Brain microvascular endothelial cell (primary cell): ENCODE results near the gene PRKD3.

Source experiments
- DNase-seq: peaks from one replicate; pipeline ENCODE4 v3.0.0-alpha.2; 2020
- H3K27ac ChIP-seq: fragments of 250-450 bp; sonication (Bioruptor Pico); 2 replicates; pipeline ENCODE4 v1.5.1; 2020; ENCODE audit warnings: mild to moderate bottlenecking, moderate library complexity
- H3K27me3 ChIP-seq: fragments of 250-450 bp; sonication (Bioruptor Pico); replicated peaks from 2 replicates; pipeline ENCODE4 v1.5.1; 2020; ENCODE audit warnings: mild to moderate bottlenecking
- H3K36me3 ChIP-seq: fragments of 250-450 bp; sonication (Bioruptor Pico); replicated peaks from 2 replicates; pipeline ENCODE4 v1.5.1; 2020; ENCODE audit warnings: mild to moderate bottlenecking
- H3K4me3 ChIP-seq: 2 replicates; pipeline ENCODE4 v1.5.1; 2011; ENCODE audit warnings: low read depth, mild to moderate bottlenecking, control low read depth, low read length, moderate library complexity
- CTCF ChIP-seq: IDR thresholded peaks from 2 replicates; pipeline ENCODE4 v1.5.1; 2011; ENCODE audit warnings: low read depth, mild to moderate bottlenecking, moderate library complexity, low read length, control low read depth, inconsistent platforms; ENCODE audit errors: missing control alignments
- in situ Hi-C: cut with HindIII; loops from 2 replicates; pipeline ENCODE4 v1.10.0; 2017; ENCODE audit warnings: low sequenced_read_pairs, low pct_ligation_motif_present

Gene PRKD3

GRCh38 chr2:37324786-37325624 is at the start of gene PRKD3:
Gene PRKD3, minus strand, starts transcription at chr2:37324833. Its CDS starts 8,309 bp downstream, at chr2:37316524.
- no peaks in the 10 kb centered on the region for H3K27me3 ChIP-seq
- TF ChIP-seq CTCF, result no peak
- in situ Hi-C loops, result no loop called here

GRCh38 chr2:37372000-37372399 is 47.4 kb upstream of the PRKD3 start:
- no peak for DNase-seq
- no peaks in the 10 kb centered on the region for H3K36me3 ChIP-seq
- H3K27ac ChIP-seq, result no peak overlapping the region
- in situ Hi-C loops, result no loop called here
- H3K4me3 ChIP-seq, result no peak overlapping the region
- TF ChIP-seq CTCF, result no peak
- no peaks in the 10 kb centered on the region for H3K27me3 ChIP-seq

More at GRCh38 chr2:37324786-37325624, at the start of gene PRKD3:
- DNase-seq, result peak; percentile 36
- Histone ChIP-seq H3K36me3 (no peaks in the 10 kb centered on the region), H3K27ac (peak within 1 kb of the TSS; percentile 64), H3K4me3 (peak within 1 kb of the TSS; percentile 79)

- no peak overlapping the region for H3K27ac ChIP-seq
- H3K36me3 ChIP-seq, result no peaks in the 10 kb centered on the region
- in situ Hi-C loops, result no loop called here
Observed at GRCh38 chr2:37370666-37371065, 46.0 kb upstream of the PRKD3 start.

GRCh38 chr2:37367984-37368383 is 43.4 kb upstream of the PRKD3 start:
- H3K27ac ChIP-seq, result no peak overlapping the region
- no peak for TF ChIP-seq CTCF
- H3K4me3 ChIP-seq, result no peak overlapping the region

More at GRCh38 chr2:37370666-37371065, 46.0 kb upstream of the PRKD3 start:
- H3K27me3 ChIP-seq, result no peaks in the 10 kb centered on the region
- no peak for TF ChIP-seq CTCF
- no peak for DNase-seq
- H3K4me3 ChIP-seq, result no peak overlapping the region

GRCh38 chr2:37367310-37367709 is 42.7 kb upstream of the PRKD3 start:
- Histone ChIP-seq H3K27me3 (no peaks in the 10 kb centered on the region), H3K27ac (no peak overlapping the region), H3K4me3 (no peak overlapping the region), H3K36me3 (no peaks in the 10 kb centered on the region)
- TF ChIP-seq CTCF, result no peak
- DNase-seq, result no peak
- in situ Hi-C loops, result no loop called here

More at GRCh38 chr2:37367984-37368383, 43.4 kb upstream of the PRKD3 start:
- Histone ChIP-seq H3K27me3 (no peaks in the 10 kb centered on the region), H3K36me3 (no peaks in the 10 kb centered on the region)
- no peak for DNase-seq
- in situ Hi-C loops, result no loop called here

GRCh38 chr2:37366773-37367172 is 42.1 kb upstream of the PRKD3 start:
- H3K27me3 ChIP-seq, result no peaks in the 10 kb centered on the region
- TF ChIP-seq CTCF, result no peak
- no peak for DNase-seq
- in situ Hi-C loops, result no loop called here
- no peak overlapping the region for H3K27ac ChIP-seq
- no peaks in the 10 kb centered on the region for H3K36me3 ChIP-seq
- no peak overlapping the region for H3K4me3 ChIP-seq
